ENCODE measurements around the gene VPS37B. TPM values are rescaled to one million over a fixed set of nuclear protein-coding genes. Genes with fewer than 3 reads are reported as not detected.

VPS37B gene
- total RNA-seq, 1 donor from 2014 or later: 83.9 TPM

- TF ChIP-seq CTCF (IDR thresholded peaks at IDR 0.05; ENCODE audit: insufficient read depth, low read length, poor library complexity, severe bottlenecking): no peak
- no peaks in the 10 kb centered on the region for H3K27me3 ChIP-seq (ENCODE audit: control insufficient read depth, insufficient read depth, low read length)
- no peak overlapping the region for H3K4me3 ChIP-seq (ENCODE audit: low read depth, low read length)
- H3K36me3 ChIP-seq (ENCODE audit: control insufficient read depth, insufficient read depth, low read length): no peaks in the 10 kb centered on the region
- DNase-seq (ENCODE audit: low read depth): no peak
These were observed 8.1 kb downstream of the VPS37B start for GRCh38 chr12:122887819-122888212.

- TF ChIP-seq CTCF (IDR thresholded peaks at IDR 0.05; ENCODE audit: insufficient read depth, low read length, poor library complexity, severe bottlenecking): no peak
- no peaks in the 10 kb centered on the region for H3K36me3 ChIP-seq (ENCODE audit: control insufficient read depth, insufficient read depth, low read length)
- peak; percentile 87 for DNase-seq (ENCODE audit: low read depth)
- H3K27me3 ChIP-seq (ENCODE audit: control insufficient read depth, insufficient read depth, low read length): no peaks in the 10 kb centered on the region
- H3K4me3 ChIP-seq (ENCODE audit: low read depth, low read length): no peak overlapping the region
These were observed 8.8 kb downstream of the VPS37B start for GRCh38 chr12:122886851-122887818.

GRCh38 chr12:122886161-122886560 is 9.8 kb downstream of the VPS37B start:
- no peak for TF ChIP-seq CTCF (IDR thresholded peaks at IDR 0.05; ENCODE audit: insufficient read depth, low read length, poor library complexity, severe bottlenecking)
- no peak overlapping the region for H3K4me3 ChIP-seq (ENCODE audit: low read depth, low read length)
- no peaks in the 10 kb centered on the region for H3K27me3 ChIP-seq (ENCODE audit: control insufficient read depth, insufficient read depth, low read length)
- DNase-seq (ENCODE audit: low read depth): no peak
- no peaks in the 10 kb centered on the region for H3K36me3 ChIP-seq (ENCODE audit: control insufficient read depth, insufficient read depth, low read length)

GRCh38 chr12:122884860-122885259 is 11.1 kb downstream of the VPS37B start:
- Histone ChIP-seq H3K27me3 (ENCODE audit: control insufficient read depth, insufficient read depth, low read length) (no peaks in the 10 kb centered on the region), H3K36me3 (ENCODE audit: control insufficient read depth, insufficient read depth, low read length) (no peaks in the 10 kb centered on the region), H3K4me3 (ENCODE audit: low read depth, low read length) (no peak overlapping the region)
- TF ChIP-seq CTCF (IDR thresholded peaks at IDR 0.05; ENCODE audit: insufficient read depth, low read length, poor library complexity, severe bottlenecking): no peak
- no peak for DNase-seq (ENCODE audit: low read depth)

- no peak for DNase-seq (ENCODE audit: low read depth)
- no peaks in the 10 kb centered on the region for H3K36me3 ChIP-seq (ENCODE audit: control insufficient read depth, insufficient read depth, low read length)
- no peak for TF ChIP-seq CTCF (IDR thresholded peaks at IDR 0.05; ENCODE audit: insufficient read depth, low read length, poor library complexity, severe bottlenecking)
- H3K4me3 ChIP-seq (ENCODE audit: low read depth, low read length): no peak overlapping the region
- no peaks in the 10 kb centered on the region for H3K27me3 ChIP-seq (ENCODE audit: control insufficient read depth, insufficient read depth, low read length)
These were observed 11.7 kb downstream of the VPS37B start for GRCh38 chr12:122884091-122884826.

Measured in kidney epithelial cell (primary cell).